KG1 (cell line): Measurements from ENCODE around the gene PFKFB4.

Experiments
- DNase-seq: peaks from one replicate; lab custom pipeline; 2025; lab: John Stamatoyannopoulos, UW

Gene PFKFB4

GRCh38 chr3:48584836-48585235 is 28.2 kb upstream of the PFKFB4 start:
- DNase-seq: no peak

- no peak for DNase-seq
These were observed 25.2 kb upstream of the PFKFB4 start for GRCh38 chr3:48581621-48582481.

GRCh38 chr3:48576647-48577046 is 20.0 kb upstream of the PFKFB4 start:
- DNase-seq: no peak

- no peak for DNase-seq
These were observed 18.8 kb upstream of the PFKFB4 start for GRCh38 chr3:48575366-48575765.

- no peak for DNase-seq
These were observed 17.5 kb upstream of the PFKFB4 start for GRCh38 chr3:48573973-48574585.

GRCh38 chr3:48572517-48572916 is 15.9 kb upstream of the PFKFB4 start:
- no peak for DNase-seq

GRCh38 chr3:48571938-48572337 is 15.3 kb upstream of the PFKFB4 start:
- no peak for DNase-seq

- DNase-seq: no peak
These were observed 13.3 kb upstream of the PFKFB4 start for GRCh38 chr3:48569808-48570450.

GRCh38 chr3:48569400-48569799 is 12.8 kb upstream of the PFKFB4 start:
- no peak for DNase-seq

- no peak for DNase-seq
These were observed 11.9 kb upstream of the PFKFB4 start for GRCh38 chr3:48568476-48568875.

- DNase-seq: no peak
These were observed 10.9 kb upstream of the PFKFB4 start for GRCh38 chr3:48567500-48567899.

- DNase-seq: no peak
These were observed 10.5 kb upstream of the PFKFB4 start for GRCh38 chr3:48567090-48567489.

GRCh38 chr3:48566401-48566760 is 9.8 kb upstream of the PFKFB4 start:
- no peak for DNase-seq

GRCh38 chr3:48565591-48566400 is 9.2 kb upstream of the PFKFB4 start:
- DNase-seq: no peak

GRCh38 chr3:48565186-48565585 is 8.6 kb upstream of the PFKFB4 start:
- DNase-seq: no peak

- no peak for DNase-seq
These were observed 8.1 kb upstream of the PFKFB4 start for GRCh38 chr3:48564667-48565066.

- DNase-seq: no peak
These were observed 7.4 kb upstream of the PFKFB4 start for GRCh38 chr3:48564022-48564421.

GRCh38 chr3:48563382-48563918 is 6.8 kb upstream of the PFKFB4 start, which contains the start of gene UCN2:
UCN2 (minus strand) TSS chr3:48563781; CDS start chr3:48563124, 657 bp downstream.
- DNase-seq: no peak

GRCh38 chr3:48562367-48563095 is 5.9 kb upstream of the PFKFB4 start:
- no peak for DNase-seq

GRCh38 chr3:48561045-48561736 is 4.6 kb upstream of the PFKFB4 start:
- no peak for DNase-seq

- no peak for DNase-seq
These were observed 4.0 kb upstream of the PFKFB4 start for GRCh38 chr3:48560648-48561018.
